ENCODE data around the gene C19orf47.

Gene C19orf47, protein sequence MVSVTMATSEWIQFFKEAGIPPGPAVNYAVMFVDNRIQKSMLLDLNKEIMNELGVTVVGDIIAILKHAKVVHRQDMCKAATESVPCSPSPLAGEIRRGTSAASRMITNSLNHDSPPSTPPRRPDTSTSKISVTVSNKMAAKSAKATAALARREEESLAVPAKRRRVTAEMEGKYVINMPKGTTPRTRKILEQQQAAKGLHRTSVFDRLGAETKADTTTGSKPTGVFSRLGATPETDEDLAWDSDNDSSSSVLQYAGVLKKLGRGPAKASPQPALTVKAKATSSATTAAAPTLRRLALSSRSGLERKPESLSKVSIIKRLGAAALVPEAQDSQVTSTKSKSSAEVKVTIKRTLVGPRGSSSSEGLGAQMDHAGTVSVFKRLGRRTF

GRCh38 chr19:40348125-40348913 lies at the start of gene C19orf47, which contains the start of gene PLD3:
Gene C19orf47, minus strand, starts transcription at chr19:40348397. Its CDS starts 6,540 bp downstream, at chr19:40341857.
Gene PLD3, plus strand, starts transcription at chr19:40348695. Its CDS starts 17,789 bp downstream, at chr19:40366484.
- TF ChIP-seq CTCF (IDR thresholded peaks at IDR 0.05): no peak

DNA sequence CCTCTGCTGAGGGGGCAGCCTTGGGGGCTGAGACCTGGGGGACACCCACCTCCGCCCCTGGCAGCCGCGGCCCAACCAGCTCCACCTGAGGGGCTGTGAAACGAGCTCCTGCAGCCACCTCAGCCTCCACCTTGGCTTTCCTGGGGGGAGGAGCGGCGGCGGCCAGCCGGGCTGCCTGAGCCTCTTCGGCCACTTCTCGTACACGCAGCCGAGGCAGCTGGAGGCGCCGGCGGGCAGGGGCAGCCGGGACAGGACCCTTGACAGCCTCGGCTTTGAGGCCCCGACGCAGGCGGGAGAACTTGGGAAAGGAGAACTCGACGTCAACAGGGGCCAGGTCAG lies 49.3 kb upstream of the C19orf47 start:
- TF ChIP-seq CTCF (IDR thresholded peaks at IDR 0.05): no peak

DNA sequence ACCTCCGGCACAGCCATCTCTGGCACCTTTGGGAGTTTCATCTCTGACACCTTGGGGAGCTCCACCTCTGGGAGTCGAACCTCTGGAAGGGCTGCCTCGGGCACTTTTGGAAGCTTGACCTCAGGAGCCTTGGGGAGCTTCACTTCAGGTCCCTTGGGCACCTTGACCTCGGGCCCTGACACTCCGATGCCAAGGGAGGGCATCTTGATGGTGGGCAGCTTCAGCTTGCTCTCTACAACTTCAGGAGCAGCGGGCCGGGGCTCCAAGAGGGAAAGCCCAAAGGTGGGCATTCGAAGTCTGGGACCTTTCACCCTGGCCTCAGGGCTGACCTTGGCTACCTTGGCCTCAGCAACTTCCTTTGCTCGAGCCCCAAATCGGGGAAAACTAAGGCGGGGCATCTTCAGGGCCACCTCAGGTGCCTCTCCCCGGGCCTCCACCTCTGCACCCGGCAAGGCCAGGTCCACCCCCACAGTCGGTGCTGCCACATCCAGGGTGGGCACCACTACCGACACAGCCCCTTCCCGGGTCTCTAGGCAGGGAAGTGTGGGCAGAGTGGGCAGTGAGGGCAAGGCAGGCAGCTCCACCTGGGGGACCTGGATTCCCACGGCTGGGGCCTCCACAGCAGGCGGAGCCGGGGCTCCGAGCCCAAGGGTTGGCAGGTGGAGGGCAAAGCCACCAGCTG lies 48.8 kb upstream of the C19orf47 start:
- TF ChIP-seq CTCF (IDR thresholded peaks at IDR 0.05): no peak

DNA sequence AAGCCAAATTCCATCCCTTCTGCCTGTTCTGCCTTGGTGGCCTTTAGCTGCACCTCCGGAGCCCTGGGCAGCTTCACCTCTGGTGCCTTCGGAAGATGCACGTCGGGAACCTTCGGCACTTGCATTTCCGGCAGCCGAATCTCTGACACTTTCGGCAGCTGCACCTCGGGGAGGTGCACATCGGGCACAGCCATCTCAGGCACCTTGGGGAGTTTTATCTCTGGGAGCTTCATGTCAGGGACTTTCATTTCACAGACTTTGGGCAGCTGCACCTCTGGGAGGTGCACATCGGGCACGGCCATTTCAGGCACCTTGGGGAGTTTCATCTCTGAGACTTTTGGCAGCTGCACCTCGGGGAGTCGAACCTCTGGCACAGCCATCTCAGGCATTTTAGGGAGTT lies 47.8 kb upstream of the C19orf47 start:
- no peak for TF ChIP-seq CTCF (IDR thresholded peaks at IDR 0.05)

GRCh38 chr19:40394816-40395210 lies 46.6 kb upstream of the C19orf47 start:
- TF ChIP-seq CTCF (IDR thresholded peaks at IDR 0.05): no peak

GRCh38 chr19:40393894-40394815 lies 46.0 kb upstream of the C19orf47 start:
- TF ChIP-seq CTCF (IDR thresholded peaks at IDR 0.05): no peak
